ENCODE measurements around the gene ARHGAP26. TPM values are rescaled to one million over a fixed set of nuclear protein-coding genes. Genes with fewer than 3 reads are reported as not detected.

ARHGAP26 gene
- total RNA-seq, 1 donor from 2014 or later: 17.1 TPM

GRCh38 chr5:142852416-142853198 is 82.4 kb downstream of the ARHGAP26 start:
- FAIRE-seq: peak; percentile 18
- Histone ChIP-seq H3K27me3 (ENCODE audit: control insufficient read depth, insufficient read depth, low read length) (no peaks in the 10 kb centered on the region), H3K36me3 (ENCODE audit: control insufficient read depth, insufficient read depth, low read length) (no peaks in the 10 kb centered on the region), H3K4me3 (ENCODE audit: low read depth, low read length) (no peak overlapping the region)
- no peak for TF ChIP-seq CTCF (IDR thresholded peaks at IDR 0.05; ENCODE audit: insufficient read depth, low read length, severe bottlenecking)
- DNase-seq (ENCODE audit: low read depth): no peak

- no peaks in the 10 kb centered on the region for H3K27me3 ChIP-seq (ENCODE audit: control insufficient read depth, insufficient read depth, low read length)
- DNase-seq (ENCODE audit: low read depth) (no peak), FAIRE-seq (no peak)
- H3K36me3 ChIP-seq (ENCODE audit: control insufficient read depth, insufficient read depth, low read length): no peaks in the 10 kb centered on the region
- TF ChIP-seq CTCF (IDR thresholded peaks at IDR 0.05; ENCODE audit: insufficient read depth, low read length, severe bottlenecking): no peak
- no peak overlapping the region for H3K4me3 ChIP-seq (ENCODE audit: low read depth, low read length)
Measured at GRCh38 chr5:142853682-142854081, 83.5 kb downstream of the ARHGAP26 start.

GRCh38 chr5:142856269-142856782 is 86.1 kb downstream of the ARHGAP26 start:
- Histone ChIP-seq H3K27me3 (ENCODE audit: control insufficient read depth, insufficient read depth, low read length) (no peaks in the 10 kb centered on the region), H3K4me3 (ENCODE audit: low read depth, low read length) (no peak overlapping the region), H3K36me3 (ENCODE audit: control insufficient read depth, insufficient read depth, low read length) (no peaks in the 10 kb centered on the region)
- DNase-seq (ENCODE audit: low read depth) (no peak), FAIRE-seq (no peak)
- TF ChIP-seq CTCF (IDR thresholded peaks at IDR 0.05; ENCODE audit: insufficient read depth, low read length, severe bottlenecking): no peak

- no peak for TF ChIP-seq CTCF (IDR thresholded peaks at IDR 0.05; ENCODE audit: insufficient read depth, low read length, severe bottlenecking)
- FAIRE-seq (no peak), DNase-seq (ENCODE audit: low read depth) (no peak)
- H3K4me3 ChIP-seq (ENCODE audit: low read depth, low read length): no peak overlapping the region
- H3K27me3 ChIP-seq (ENCODE audit: control insufficient read depth, insufficient read depth, low read length): no peaks in the 10 kb centered on the region
- H3K36me3 ChIP-seq (ENCODE audit: control insufficient read depth, insufficient read depth, low read length): no peaks in the 10 kb centered on the region
Measured at GRCh38 chr5:142857405-142857804, 87.2 kb downstream of the ARHGAP26 start.

GRCh38 chr5:142859037-142859436 is 88.9 kb downstream of the ARHGAP26 start:
- Histone ChIP-seq H3K27me3 (ENCODE audit: control insufficient read depth, insufficient read depth, low read length) (no peaks in the 10 kb centered on the region), H3K36me3 (ENCODE audit: control insufficient read depth, insufficient read depth, low read length) (no peaks in the 10 kb centered on the region), H3K4me3 (ENCODE audit: low read depth, low read length) (no peak overlapping the region)
- FAIRE-seq (no peak), DNase-seq (ENCODE audit: low read depth) (no peak)
- no peak for TF ChIP-seq CTCF (IDR thresholded peaks at IDR 0.05; ENCODE audit: insufficient read depth, low read length, severe bottlenecking)

Measured in bronchial epithelial cell (primary cell).